ENCODE data around the gene PALD1. TPM values are rescaled to one million over a fixed set of nuclear protein-coding genes. Genes with fewer than 3 reads are reported as not detected.

Gene PALD1
- total and polyA plus RNA-seq, 2 of the 4 experiments (the other 2 are of a cell fraction): 0.12 to 0.18 TPM

DNA sequence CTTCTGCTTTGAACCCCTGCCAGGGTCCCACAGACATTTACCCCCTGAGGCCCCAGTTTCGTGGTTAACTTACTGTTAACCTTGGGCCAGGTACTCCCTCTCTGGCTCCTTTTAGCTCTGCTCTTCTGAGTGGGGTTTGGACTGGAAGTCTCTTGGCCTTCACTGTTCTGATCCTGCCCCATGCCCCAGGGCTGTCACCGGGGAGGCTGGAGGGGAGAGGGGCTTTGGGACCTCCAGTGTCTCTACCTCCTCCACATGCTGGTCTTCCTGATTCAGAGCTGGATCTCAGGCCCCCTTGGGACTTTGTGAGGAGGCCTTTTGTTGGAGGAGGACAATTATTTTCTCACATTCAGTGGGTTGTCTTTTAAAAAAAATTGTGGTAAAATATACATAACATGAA, 12.7 kb upstream of the PALD1 start:
- Histone ChIP-seq H4K20me1 (ENCODE audit: insufficient read depth, low read length) (no peaks in the 10 kb centered on the region), H4K5ac (ENCODE audit: low read depth, low read length) (no peak overlapping the region), H3K56ac (ENCODE audit: extremely low read depth, insufficient read depth, low read length) (no peak overlapping the region), H3K27me3 (ENCODE audit: control insufficient read depth, insufficient read depth, low read length) (peaks cover 44% of the 10 kb centered on the region), H3K79me1 (ENCODE audit: low read depth in 1 of 2, low read length in 2 of 2) (no peaks in the 10 kb centered on the region), H2AK9ac (replicated peaks; ENCODE audit: low read depth, low read length, poor library complexity) (peak overlapping the region; percentile 55), H3K27ac (ENCODE audit: insufficient read depth, low read length) (no peak overlapping the region), H3K14ac (replicated peaks; ENCODE audit: low read depth, low read length) (no peak overlapping the region), H4K91ac (ENCODE audit: insufficient read depth, low read depth, low read length) (no peak overlapping the region), H3K36me3 (ENCODE audit: control insufficient read depth, insufficient read depth, low read length) (no peaks in the 10 kb centered on the region), H3K4ac (ENCODE audit: low read depth, low read length) (no peak overlapping the region), H2AK5ac (ENCODE audit: low read depth, low read length) (no peak overlapping the region), H4K8ac (ENCODE audit: low read depth in 2 of 2, low read length in 2 of 2) (no peak overlapping the region), H3K4me3 (ENCODE audit: insufficient read depth, low read depth, low read length) (no peak overlapping the region), H3K4me2 (ENCODE audit: low read depth, low read length) (no peak overlapping the region), H2BK120ac (ENCODE audit: low read depth, low read length) (no peak overlapping the region), H3K23ac (ENCODE audit: low read depth, low read length) (no peak overlapping the region), H2AFZ (replicated peaks; ENCODE audit: low read length, poor library complexity) (no peak overlapping the region), H3K9ac (ENCODE audit: low read depth, low read length) (no peak overlapping the region), H2BK15ac (ENCODE audit: low read depth, low read length) (no peak overlapping the region), H3K9me1 (ENCODE audit: insufficient read depth, low read length) (no peaks in the 10 kb centered on the region), H2BK20ac (ENCODE audit: low read depth, low read length) (no peak overlapping the region), H2BK5ac (ENCODE audit: low read depth, low read length, poor library complexity, severe bottlenecking) (no peak overlapping the region), H3K18ac (ENCODE audit: low read depth, low read length) (no peak overlapping the region), H3K9me3 (ENCODE audit: control insufficient read depth, insufficient read depth, low read length) (no peaks in the 10 kb centered on the region), H3K4me1 (ENCODE audit: control insufficient read depth, insufficient read depth, low read length) (no peaks in the 10 kb centered on the region)
- ATAC-seq (ENCODE audit: low read depth): no peak
- dilution Hi-C loops (cut with HindIII; ENCODE audit: low sequenced_read_pairs, unreplicated experiment) (no loop called here), in situ Hi-C loops (cut with MboI; ENCODE audit: low sequenced_read_pairs) (no loop called here), intact Hi-C loops (cut with micrococcal nuclease) (no loop called here)
- no peak for DNase-seq
- TF ChIP-seq, protein P1, sequence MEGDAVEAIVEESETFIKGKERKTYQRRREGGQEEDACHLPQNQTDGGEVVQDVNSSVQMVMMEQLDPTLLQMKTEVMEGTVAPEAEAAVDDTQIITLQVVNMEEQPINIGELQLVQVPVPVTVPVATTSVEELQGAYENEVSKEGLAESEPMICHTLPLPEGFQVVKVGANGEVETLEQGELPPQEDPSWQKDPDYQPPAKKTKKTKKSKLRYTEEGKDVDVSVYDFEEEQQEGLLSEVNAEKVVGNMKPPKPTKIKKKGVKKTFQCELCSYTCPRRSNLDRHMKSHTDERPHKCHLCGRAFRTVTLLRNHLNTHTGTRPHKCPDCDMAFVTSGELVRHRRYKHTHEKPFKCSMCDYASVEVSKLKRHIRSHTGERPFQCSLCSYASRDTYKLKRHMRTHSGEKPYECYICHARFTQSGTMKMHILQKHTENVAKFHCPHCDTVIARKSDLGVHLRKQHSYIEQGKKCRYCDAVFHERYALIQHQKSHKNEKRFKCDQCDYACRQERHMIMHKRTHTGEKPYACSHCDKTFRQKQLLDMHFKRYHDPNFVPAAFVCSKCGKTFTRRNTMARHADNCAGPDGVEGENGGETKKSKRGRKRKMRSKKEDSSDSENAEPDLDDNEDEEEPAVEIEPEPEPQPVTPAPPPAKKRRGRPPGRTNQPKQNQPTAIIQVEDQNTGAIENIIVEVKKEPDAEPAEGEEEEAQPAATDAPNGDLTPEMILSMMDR (conservative IDR thresholded peaks at IDR 0.05; ENCODE audit: low read depth, low read length): no peak
- no peak for TF ChIP-seq BHLHE40 (IDR thresholded peaks at IDR 0.05; ENCODE audit: low read depth, low read length)
- TF ChIP-seq CEBPB (IDR thresholded peaks at IDR 0.05; ENCODE audit: low read depth, low read length): no peak
- no peak for TF ChIP-seq FOS (IDR thresholded peaks at IDR 0.05; ENCODE audit: low read depth, low read length)
- TF ChIP-seq NFE2L2 (IDR thresholded peaks at IDR 0.05; ENCODE audit: low read depth, low read length): no peak
- no peak for TF ChIP-seq RCOR1 (IDR thresholded peaks at IDR 0.05; ENCODE audit: insufficient replicate concordance, low read length)
- no peak for TF ChIP-seq POLR2A (IDR thresholded peaks at IDR 0.05; ENCODE audit: low read depth, low read length)
- no peak for TF ChIP-seq MAZ (IDR thresholded peaks at IDR 0.05; ENCODE audit: borderline replicate concordance, low read depth, low read length)
- TF ChIP-seq, protein P2, sequence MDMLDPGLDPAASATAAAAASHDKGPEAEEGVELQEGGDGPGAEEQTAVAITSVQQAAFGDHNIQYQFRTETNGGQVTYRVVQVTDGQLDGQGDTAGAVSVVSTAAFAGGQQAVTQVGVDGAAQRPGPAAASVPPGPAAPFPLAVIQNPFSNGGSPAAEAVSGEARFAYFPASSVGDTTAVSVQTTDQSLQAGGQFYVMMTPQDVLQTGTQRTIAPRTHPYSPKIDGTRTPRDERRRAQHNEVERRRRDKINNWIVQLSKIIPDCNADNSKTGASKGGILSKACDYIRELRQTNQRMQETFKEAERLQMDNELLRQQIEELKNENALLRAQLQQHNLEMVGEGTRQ (IDR thresholded peaks at IDR 0.05; ENCODE audit: low read depth, low read length): no peak
- POLR2A ChIA-PET (ENCODE audit: unreplicated experiment): no interaction called here
- CTCF ChIA-PET: no interaction called here
- WGBS, 2 experiments (ENCODE audit: extremely low coverage in 2 of 2, insufficient read length in 1 of 2): no CpG with 5 or more reads among the region's 2 CpGs
- BruUV-seq (replicated peaks): no TSS peak

Measured in IMR-90 (cell line).